Endothelial cell of umbilical vein (primary cell): ENCODE results near the gene PEX10.

Experiments used
- EZH2 ChIP-seq: IDR thresholded peaks from 2 replicates; pipeline ENCODE4 v1.6.1; 2012; ENCODE audit warnings: borderline replicate concordance, low read depth, mild to moderate bottlenecking, moderate library complexity, low read length, inconsistent platforms; ENCODE audit not compliant: severe bottlenecking
- POLR2AphosphoS5 ChIP-seq: IDR thresholded peaks from 2 replicates; pipeline ENCODE4 v1.6.1; 2012; ENCODE audit warnings: low read depth, mild to moderate bottlenecking, control low read depth, low read length, moderate library complexity; ENCODE audit not compliant: insufficient read depth
- TF ChIP-seq, protein P1 (sequence below), 2 donors: IDR thresholded peaks; 1 replicate in 1 of 2; 2 replicates in 1 of 2; pipeline ENCODE4 v1.5.1; 2011; ENCODE audit warnings: low read length in 2 of 2, mild to moderate bottlenecking in 2 of 2, moderate library complexity in 2 of 2, control low read depth in 1 of 2, inconsistent platforms in 1 of 2, low read depth in 1 of 2; ENCODE audit not compliant: insufficient read depth in 1 of 2; ENCODE audit errors: extremely low read depth in 1 of 2

DNA sequence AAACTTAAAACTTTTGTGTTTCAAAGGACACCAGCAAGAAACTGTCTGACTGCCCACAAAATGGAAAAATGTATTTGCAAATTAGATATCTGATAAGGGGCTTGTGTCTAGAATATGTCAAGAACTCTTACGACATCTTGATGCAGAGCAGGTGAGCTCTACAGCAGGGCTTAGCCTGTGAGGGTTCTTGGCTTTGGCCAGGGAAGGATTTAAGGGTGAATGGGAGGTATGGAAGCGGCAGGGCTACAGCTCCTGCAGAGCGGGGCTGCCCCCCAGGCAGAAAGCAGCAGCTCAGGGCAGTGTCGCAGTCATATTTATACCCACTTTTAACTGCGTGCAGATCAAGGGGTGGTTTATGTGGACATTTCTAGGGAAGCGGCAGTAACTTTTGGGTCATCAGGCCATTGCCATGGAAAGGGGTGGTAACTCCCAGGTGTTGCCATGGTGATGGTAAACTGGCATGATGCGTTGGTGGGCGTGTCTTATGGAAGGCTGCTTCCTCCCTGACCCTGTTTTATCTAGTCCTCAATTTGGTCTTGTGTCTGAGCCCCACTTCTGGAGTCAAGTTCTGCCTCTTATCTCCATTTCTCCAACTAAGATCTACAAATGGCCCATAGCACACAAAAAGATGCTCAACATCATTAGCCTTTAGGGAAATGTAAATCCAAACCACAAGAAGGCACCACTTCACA lies 44.2 kb downstream of the PEX10 start:
- TF ChIP-seq EZH2: no peak
- no peak for TF ChIP-seq POLR2AphosphoS5
- TF ChIP-seq, protein P1, sequence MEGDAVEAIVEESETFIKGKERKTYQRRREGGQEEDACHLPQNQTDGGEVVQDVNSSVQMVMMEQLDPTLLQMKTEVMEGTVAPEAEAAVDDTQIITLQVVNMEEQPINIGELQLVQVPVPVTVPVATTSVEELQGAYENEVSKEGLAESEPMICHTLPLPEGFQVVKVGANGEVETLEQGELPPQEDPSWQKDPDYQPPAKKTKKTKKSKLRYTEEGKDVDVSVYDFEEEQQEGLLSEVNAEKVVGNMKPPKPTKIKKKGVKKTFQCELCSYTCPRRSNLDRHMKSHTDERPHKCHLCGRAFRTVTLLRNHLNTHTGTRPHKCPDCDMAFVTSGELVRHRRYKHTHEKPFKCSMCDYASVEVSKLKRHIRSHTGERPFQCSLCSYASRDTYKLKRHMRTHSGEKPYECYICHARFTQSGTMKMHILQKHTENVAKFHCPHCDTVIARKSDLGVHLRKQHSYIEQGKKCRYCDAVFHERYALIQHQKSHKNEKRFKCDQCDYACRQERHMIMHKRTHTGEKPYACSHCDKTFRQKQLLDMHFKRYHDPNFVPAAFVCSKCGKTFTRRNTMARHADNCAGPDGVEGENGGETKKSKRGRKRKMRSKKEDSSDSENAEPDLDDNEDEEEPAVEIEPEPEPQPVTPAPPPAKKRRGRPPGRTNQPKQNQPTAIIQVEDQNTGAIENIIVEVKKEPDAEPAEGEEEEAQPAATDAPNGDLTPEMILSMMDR (IDR thresholded peaks at IDR 0.05; ENCODE audit: extremely low read depth in 1 of 2, insufficient read depth in 1 of 2, low read depth in 1 of 2, low read length in 2 of 2): no peak
